ENCODE results near the gene ABCB8.
A peak's percentile ranks its signal among the peaks of the same experiment; 100 is the strongest.

ABCB8 gene

GRCh38 chr7:150988230-150989226, 39.7 kb upstream of the ABCB8 start (continued):
- TF ChIP-seq ZBTB26 (tag by site-specific recombination; optimal IDR thresholded peaks at IDR 0.05): peak; percentile 18
- peak; percentile 55 for TF ChIP-seq SP7 (tag by site-specific recombination; IDR thresholded peaks at IDR 0.05)
- TF ChIP-seq ZBTB48 (tag by site-specific recombination; IDR thresholded peaks at IDR 0.05): no peak
- no peak for TF ChIP-seq ZSCAN4 (tag by site-specific recombination; IDR thresholded peaks at IDR 0.05)
- no peak for TF ChIP-seq ZNF791 (tag by site-specific recombination; IDR thresholded peaks at IDR 0.05)
- TF ChIP-seq ZNF600 (tag by site-specific recombination; IDR thresholded peaks at IDR 0.05): 0 out of 2 replicates have a peak, but pooled peaks have one; percentile 50
- peak; percentile 59; the same call in 1 of the 2 replicates for TF ChIP-seq ZBTB20 (tag by site-specific recombination; IDR thresholded peaks at IDR 0.05)
- no peak; the same call in 1 of the 2 replicates for TF ChIP-seq ZNF660 (tag by site-specific recombination; IDR thresholded peaks at IDR 0.05)
- TF ChIP-seq ZSCAN16 (tag by site-specific recombination; IDR thresholded peaks at IDR 0.05): no peak
- no peak for TF ChIP-seq ZSCAN18 (tag by site-specific recombination; IDR thresholded peaks at IDR 0.05)
- no peak for TF ChIP-seq ZNF404 (tag by site-specific recombination; IDR thresholded peaks at IDR 0.05)
- 0 out of 2 replicates have a peak, but pooled peaks have one; percentile 47 for TF ChIP-seq KLF16 (tag by site-specific recombination; IDR thresholded peaks at IDR 0.05)
- TF ChIP-seq ZNF645 (tag by site-specific recombination; IDR thresholded peaks at IDR 0.05): no peak
- 0 out of 2 replicates have a peak, but pooled peaks have one; percentile 41 for TF ChIP-seq ZNF561 (tag by site-specific recombination; IDR thresholded peaks at IDR 0.05; ENCODE audit: borderline replicate concordance)
- peak; percentile 81 for TF ChIP-seq KLF17 (tag by site-specific recombination; IDR thresholded peaks at IDR 0.05)
- TF ChIP-seq KLF9 (tag by site-specific recombination; IDR thresholded peaks at IDR 0.05; ENCODE audit: low read depth): 0 out of 2 replicates have a peak, but pooled peaks have one; percentile 29
- peak; percentile 86 for TF ChIP-seq CTCF (tag by site-specific recombination; IDR thresholded peaks at IDR 0.05)
- TF ChIP-seq ZXDB (tag by site-specific recombination; IDR thresholded peaks at IDR 0.05): 0 out of 2 replicates have a peak, but pooled peaks have one; percentile 22

Data from HEK293 (cell line).